ENCODE results near the gene NEDD9. TPM values are rescaled to one million over a fixed set of nuclear protein-coding genes. Genes with fewer than 3 reads are reported as not detected.
A peak's percentile ranks its signal among the peaks of the same experiment; 100 is the strongest.

The NEDD9 gene
- polyA plus RNA-seq, 4 donors: 13.6 to 17.6 (median 15.0) TPM

GRCh38 chr6:11221623-11222384, 10.7 kb downstream of the NEDD9 start:
- H3K4me1 ChIP-seq (ENCODE audit: control insufficient read depth in 3 of 3, insufficient read depth in 2 of 3, low read depth in 1 of 3, low read length in 2 of 3): peaks cover 10 to 31% (median 30%) of the 10 kb centered on the region in 3 donors
- DNase-seq (no peak), FAIRE-seq (no peak)
- no peaks in the 10 kb centered on the region for H3K27me3 ChIP-seq (ENCODE audit: control insufficient read depth in 3 of 3, insufficient read depth in 3 of 3, low read length in 3 of 3)
- no peaks in the 10 kb centered on the region for H3K9me3 ChIP-seq (ENCODE audit: control insufficient read depth in 2 of 2, insufficient read depth in 1 of 2, low read depth in 1 of 2, low read length in 1 of 2)
- no peak overlapping the region for H3K4me3 ChIP-seq (ENCODE audit: low read depth in 1 of 3, low read length in 3 of 3)
- no peaks in the 10 kb centered on the region for H3K36me3 ChIP-seq (ENCODE audit: control insufficient read depth in 3 of 3, insufficient read depth in 2 of 3, low read depth in 1 of 3, low read length in 3 of 3)
- H3K27ac ChIP-seq (ENCODE audit: low read depth in 1 of 3, low read length in 2 of 3): peak overlapping the region in 1 of 3 donors; percentile 74
- 26 to 56% (median 39%) methylated on average over 3 of the region's 3 CpGs for WGBS, 3 donors

GRCh38 chr6:11219400-11219834, 13.1 kb downstream of the NEDD9 start:
- no peak for DNase-seq
- Histone ChIP-seq H3K4me3 (ENCODE audit: low read depth in 1 of 3, low read length in 3 of 3) (no peak overlapping the region), H3K36me3 (ENCODE audit: control insufficient read depth in 3 of 3, insufficient read depth in 2 of 3, low read depth in 1 of 3, low read length in 3 of 3) (peaks cover 0 to 12% (median 2%) of the 10 kb centered on the region in 3 donors), H3K4me1 (ENCODE audit: control insufficient read depth in 3 of 3, insufficient read depth in 2 of 3, low read depth in 1 of 3, low read length in 2 of 3) (peaks cover 12 to 37% (median 33%) of the 10 kb centered on the region in 3 donors), H3K27ac (ENCODE audit: low read depth in 1 of 3, low read length in 2 of 3) (peak overlapping the region in 2 of 3 donors; percentile 49 to 80), H3K27me3 (ENCODE audit: control insufficient read depth in 3 of 3, insufficient read depth in 3 of 3, low read length in 3 of 3) (no peaks in the 10 kb centered on the region), H3K9me3 (ENCODE audit: control insufficient read depth in 2 of 2, insufficient read depth in 1 of 2, low read depth in 1 of 2, low read length in 1 of 2) (no peaks in the 10 kb centered on the region)
- FAIRE-seq: no peak
- WGBS, 3 donors: 66 to 73% (median 73%) methylated on average over 4 of the region's 4 CpGs

- H3K27me3 ChIP-seq (ENCODE audit: control insufficient read depth in 3 of 3, insufficient read depth in 3 of 3, low read length in 3 of 3): no peaks in the 10 kb centered on the region
- DNase-seq (peak; percentile 52 to 56), FAIRE-seq (no peak)
- peaks cover 12 to 34% (median 33%) of the 10 kb centered on the region in 3 donors for H3K4me1 ChIP-seq (ENCODE audit: control insufficient read depth in 3 of 3, insufficient read depth in 2 of 3, low read depth in 1 of 3, low read length in 2 of 3)
- no peaks in the 10 kb centered on the region for H3K9me3 ChIP-seq (ENCODE audit: control insufficient read depth in 2 of 2, insufficient read depth in 1 of 2, low read depth in 1 of 2, low read length in 1 of 2)
- no peak overlapping the region for H3K4me3 ChIP-seq (ENCODE audit: low read depth in 1 of 3, low read length in 3 of 3)
- WGBS, 3 donors: 21 to 43% (median 39%) methylated on average over 12 of the region's 12 CpGs
- peak overlapping the region; percentile 38 to 80 (median 49) for H3K27ac ChIP-seq (ENCODE audit: low read depth in 1 of 3, low read length in 2 of 3)
- H3K36me3 ChIP-seq (ENCODE audit: control insufficient read depth in 3 of 3, insufficient read depth in 2 of 3, low read depth in 1 of 3, low read length in 3 of 3): peaks cover 0 to 14% (median 3%) of the 10 kb centered on the region in 3 donors
Observed at GRCh38 chr6:11218538-11219399, 13.7 kb downstream of the NEDD9 start.

GRCh38 chr6:11218102-11218442, 14.4 kb downstream of the NEDD9 start:
- DNase-seq (no peak), FAIRE-seq (no peak)
- Histone ChIP-seq H3K4me3 (ENCODE audit: low read depth in 1 of 3, low read length in 3 of 3) (no peak overlapping the region), H3K27me3 (ENCODE audit: control insufficient read depth in 3 of 3, insufficient read depth in 3 of 3, low read length in 3 of 3) (no peaks in the 10 kb centered on the region), H3K36me3 (ENCODE audit: control insufficient read depth in 3 of 3, insufficient read depth in 2 of 3, low read depth in 1 of 3, low read length in 3 of 3) (peaks cover 0 to 19% (median 4%) of the 10 kb centered on the region in 3 donors), H3K27ac (ENCODE audit: low read depth in 1 of 3, low read length in 2 of 3) (peak overlapping the region in 2 of 3 donors; percentile 49 to 80), H3K4me1 (ENCODE audit: control insufficient read depth in 3 of 3, insufficient read depth in 2 of 3, low read depth in 1 of 3, low read length in 2 of 3) (peaks cover 12 to 34% (median 33%) of the 10 kb centered on the region in 3 donors), H3K9me3 (ENCODE audit: control insufficient read depth in 2 of 2, insufficient read depth in 1 of 2, low read depth in 1 of 2, low read length in 1 of 2) (no peaks in the 10 kb centered on the region)
- 64 to 82% (median 79%) methylated on average over 3 of the region's 3 CpGs for WGBS, 3 donors

GRCh38 chr6:11217360-11218101, 14.9 kb downstream of the NEDD9 start:
- H3K27ac ChIP-seq (ENCODE audit: low read depth in 1 of 3, low read length in 2 of 3): peak overlapping the region in 2 of 3 donors; percentile 49 to 80
- FAIRE-seq (no peak), DNase-seq (peak; percentile 72 to 92)
- peaks cover 10 to 34% (median 33%) of the 10 kb centered on the region in 3 donors for H3K4me1 ChIP-seq (ENCODE audit: control insufficient read depth in 3 of 3, insufficient read depth in 2 of 3, low read depth in 1 of 3, low read length in 2 of 3)
- H3K36me3 ChIP-seq (ENCODE audit: control insufficient read depth in 3 of 3, insufficient read depth in 2 of 3, low read depth in 1 of 3, low read length in 3 of 3): peaks cover 0 to 22% (median 4%) of the 10 kb centered on the region in 3 donors
- H3K27me3 ChIP-seq (ENCODE audit: control insufficient read depth in 3 of 3, insufficient read depth in 3 of 3, low read length in 3 of 3): no peaks in the 10 kb centered on the region
- 39 to 58% (median 40%) methylated on average over 4 of the region's 4 CpGs for WGBS, 3 donors
- H3K4me3 ChIP-seq (ENCODE audit: low read depth in 1 of 3, low read length in 3 of 3): no peak overlapping the region
- H3K9me3 ChIP-seq (ENCODE audit: control insufficient read depth in 2 of 2, insufficient read depth in 1 of 2, low read depth in 1 of 2, low read length in 1 of 2): no peaks in the 10 kb centered on the region

- H3K36me3 ChIP-seq (ENCODE audit: control insufficient read depth in 3 of 3, insufficient read depth in 2 of 3, low read depth in 1 of 3, low read length in 3 of 3): peaks cover 0 to 33% (median 9%) of the 10 kb centered on the region in 3 donors
- H3K27me3 ChIP-seq (ENCODE audit: control insufficient read depth in 3 of 3, insufficient read depth in 3 of 3, low read length in 3 of 3): no peaks in the 10 kb centered on the region
- DNase-seq: peak in 1 of 2 donors; percentile 51
- no peak overlapping the region for H3K4me3 ChIP-seq (ENCODE audit: low read depth in 1 of 3, low read length in 3 of 3)
- FAIRE-seq: no peak
- WGBS, 3 donors: 23 to 63% (median 53%) methylated on average over 7 of the region's 7 CpGs
- no peaks in the 10 kb centered on the region for H3K9me3 ChIP-seq (ENCODE audit: control insufficient read depth in 2 of 2, insufficient read depth in 1 of 2, low read depth in 1 of 2, low read length in 1 of 2)
- peaks cover 8 to 33% (median 26%) of the 10 kb centered on the region in 3 donors for H3K4me1 ChIP-seq (ENCODE audit: control insufficient read depth in 3 of 3, insufficient read depth in 2 of 3, low read depth in 1 of 3, low read length in 2 of 3)
- peak overlapping the region in 1 of 3 donors; percentile 61 for H3K27ac ChIP-seq (ENCODE audit: low read depth in 1 of 3, low read length in 2 of 3)
Observed at GRCh38 chr6:11215773-11216172, 16.7 kb downstream of the NEDD9 start.

GRCh38 chr6:11214901-11215300, 17.6 kb downstream of the NEDD9 start:
- FAIRE-seq (no peak), DNase-seq (no peak)
- H3K4me1 ChIP-seq (ENCODE audit: control insufficient read depth in 3 of 3, insufficient read depth in 2 of 3, low read depth in 1 of 3, low read length in 2 of 3): peaks cover 8 to 36% (median 24%) of the 10 kb centered on the region in 3 donors
- peaks cover 0 to 34% (median 9%) of the 10 kb centered on the region in 3 donors for H3K36me3 ChIP-seq (ENCODE audit: control insufficient read depth in 3 of 3, insufficient read depth in 2 of 3, low read depth in 1 of 3, low read length in 3 of 3)
- 79 to 86% (median 81%) methylated on average over 9 of the region's 9 CpGs for WGBS, 3 donors
- no peaks in the 10 kb centered on the region for H3K27me3 ChIP-seq (ENCODE audit: control insufficient read depth in 3 of 3, insufficient read depth in 3 of 3, low read length in 3 of 3)
- H3K27ac ChIP-seq (ENCODE audit: low read depth in 1 of 3, low read length in 2 of 3): peak overlapping the region in 1 of 3 donors; percentile 12
- no peak overlapping the region for H3K4me3 ChIP-seq (ENCODE audit: low read depth in 1 of 3, low read length in 3 of 3)
- no peaks in the 10 kb centered on the region for H3K9me3 ChIP-seq (ENCODE audit: control insufficient read depth in 2 of 2, insufficient read depth in 1 of 2, low read depth in 1 of 2, low read length in 1 of 2)

Measured in small intestine (tissue), 7 donors.